GM19455 (cell line): ENCODE data around the gene PLEKHH2.

Experiments used
- ATAC-seq: cut with Tn5 transposase; IDR thresholded peaks from one replicate; pipeline ENCODE4 v1.9.1; 2021; ENCODE audit not compliant: unreplicated experiment

The PLEKHH2 gene

DNA sequence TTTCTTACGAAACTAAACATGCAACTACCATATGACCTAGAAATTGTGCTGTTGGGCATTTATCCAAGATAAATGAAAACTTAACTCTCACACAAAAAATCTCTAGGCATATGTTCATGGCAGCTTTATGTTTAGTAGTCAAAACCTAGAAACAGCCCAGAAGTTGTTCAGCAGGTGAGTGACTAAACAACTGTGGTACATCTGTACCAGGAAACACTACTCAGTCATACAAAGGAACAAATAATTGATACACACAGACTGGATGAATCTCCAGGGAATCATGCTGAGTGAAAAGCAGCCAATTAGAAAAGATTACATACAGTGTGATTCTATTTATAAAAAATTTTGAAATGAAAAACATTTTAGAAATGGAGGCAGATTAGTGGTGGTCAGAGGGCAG lies 166.1 kb downstream of the PLEKHH2 start:
- no peak for ATAC-seq

DNA sequence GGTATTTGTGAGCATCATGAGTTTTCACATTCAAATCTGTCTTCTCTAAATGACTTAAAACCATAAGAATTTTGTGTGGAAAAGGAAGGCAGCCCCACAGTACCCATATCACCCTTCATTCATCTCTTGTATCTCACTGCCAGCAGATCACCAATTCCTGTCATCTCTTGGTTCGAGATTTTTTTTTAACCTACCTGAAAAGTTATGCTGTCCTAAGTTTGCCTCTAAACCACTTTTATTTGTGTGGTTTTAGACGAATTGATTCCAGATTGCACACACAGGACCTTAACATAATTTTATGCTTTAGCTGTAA lies 169.6 kb downstream of the PLEKHH2 start:
- ATAC-seq, result no peak

DNA sequence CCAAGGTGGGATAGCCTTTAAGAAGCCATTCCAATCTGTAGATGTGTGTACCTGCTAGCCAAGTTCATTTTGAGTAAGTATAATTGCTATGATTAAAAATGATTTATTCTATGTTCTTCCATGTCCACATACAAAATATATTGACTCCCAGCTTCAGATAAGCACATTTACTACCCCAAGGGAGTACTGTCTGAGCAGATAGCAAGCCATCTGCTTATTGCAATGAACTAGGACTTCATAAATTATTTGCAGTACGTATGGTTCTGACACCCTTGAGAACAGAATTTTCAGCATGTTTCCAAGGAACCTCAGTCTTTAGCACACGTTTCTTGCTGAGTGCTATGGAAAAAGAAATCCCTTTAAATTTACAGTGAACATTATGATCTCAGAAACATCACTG lies 173.4 kb downstream of the PLEKHH2 start:
- ATAC-seq, result no peak

DNA sequence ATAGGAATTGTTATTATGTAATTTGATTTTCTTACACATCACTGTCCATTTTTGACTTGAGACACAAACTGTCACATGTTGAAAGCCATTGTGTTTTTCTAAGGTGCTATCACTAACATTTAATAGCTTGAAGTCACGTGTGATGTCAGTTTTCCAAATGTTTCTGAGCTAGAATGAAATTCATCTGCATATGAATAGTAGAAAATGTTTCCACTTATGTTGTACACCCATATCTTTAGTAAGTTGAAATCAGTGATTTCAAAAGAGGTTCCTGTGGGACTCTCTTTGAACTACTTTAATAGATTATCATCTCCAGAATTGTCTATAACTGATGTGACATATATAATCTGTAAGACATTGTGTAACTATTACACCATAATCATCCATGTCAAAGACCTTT lies 173.8 kb downstream of the PLEKHH2 start:
- no peak for ATAC-seq

DNA sequence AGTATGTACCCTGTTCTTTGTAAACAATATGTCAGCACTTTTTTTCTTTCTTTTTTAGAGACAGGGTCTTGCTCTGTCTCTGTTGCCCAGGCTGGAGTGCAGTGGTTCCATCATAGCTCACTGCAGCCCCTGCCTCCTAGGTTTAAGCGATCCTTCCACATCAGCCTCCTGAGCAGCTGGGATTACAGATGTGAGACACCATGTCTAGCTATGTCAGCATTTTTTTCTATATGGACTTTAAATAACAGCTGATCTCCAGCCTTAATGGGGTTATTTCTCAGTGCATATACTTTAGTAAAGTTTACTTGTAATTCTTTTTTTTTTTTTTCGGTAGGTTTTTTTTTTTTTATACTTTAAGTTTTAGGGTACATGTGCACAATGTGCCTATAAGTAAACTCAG lies 174.9 kb downstream of the PLEKHH2 start:
- no peak for ATAC-seq

DNA sequence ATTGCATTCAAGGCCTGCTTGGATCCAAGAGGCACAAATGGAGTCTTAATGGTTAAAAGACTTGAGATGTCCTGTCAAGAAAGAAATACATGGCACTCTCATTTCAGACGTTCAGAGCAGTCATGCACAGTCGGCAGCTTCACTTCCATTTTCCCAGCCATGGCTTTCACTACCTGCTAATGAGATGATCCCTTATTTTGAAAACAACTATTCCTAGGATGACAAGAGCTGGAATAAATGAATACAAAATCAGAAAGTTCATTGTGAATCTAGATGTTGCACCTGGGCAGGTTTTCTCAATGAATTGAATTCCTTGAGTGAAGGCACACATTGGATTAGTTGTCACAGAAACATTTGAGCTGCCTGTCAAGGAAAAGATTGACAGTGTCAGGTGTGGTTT lies 175.9 kb downstream of the PLEKHH2 start:
- no peak for ATAC-seq

DNA sequence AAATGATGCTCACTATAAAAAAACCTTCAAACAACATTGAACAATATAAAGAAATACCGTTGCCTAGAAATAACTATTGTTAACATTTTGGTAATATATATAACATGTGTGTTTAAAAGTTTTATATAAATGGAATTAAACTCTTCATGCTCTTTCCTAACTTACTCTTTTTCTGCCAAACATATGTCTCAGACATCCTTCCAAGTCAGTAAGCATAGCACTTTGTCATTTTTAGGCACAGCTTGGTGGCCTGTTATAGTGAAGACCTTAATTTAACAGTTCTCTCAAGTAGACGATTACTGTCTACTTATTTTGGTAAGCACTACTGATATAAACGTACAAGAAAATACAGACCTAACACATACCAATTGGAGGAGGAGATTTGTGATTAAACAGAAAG lies 177.7 kb downstream of the PLEKHH2 start:
- ATAC-seq, result no peak
